ENCODE data around the gene CELF1. TPM values are rescaled to one million over a fixed set of nuclear protein-coding genes. Genes with fewer than 3 reads are reported as not detected.

CELF1 gene
- total and polyA plus RNA-seq, 2 of the 13 experiments (the other 11 are each of a cell fraction or from before 2014, with no cell fraction given), result 69.0 to 80.1 TPM

GRCh38 chr11:47552566-47553405 lies at the start of gene CELF1 (continued):
- TF ChIP-seq TBP (CRISPR knock-in tag; IDR thresholded peaks at IDR 0.05) (no peak), POLR2A (IDR thresholded peaks at IDR 0.05; ENCODE audit: insufficient read depth in 1 of 2, low read depth in 2 of 2, low read length in 2 of 2) (peak; percentile 42 to 82; a peak in 3 of 4 replicates), HHEX (CRISPR knock-in tag; IDR thresholded peaks at IDR 0.05) (no peak), TRIM22 (IDR thresholded peaks at IDR 0.05) (no peak), CHCHD3 (CRISPR knock-in tag; IDR thresholded peaks at IDR 0.05) (no peak), ISL2 (CRISPR knock-in tag; IDR thresholded peaks at IDR 0.05) (peak; percentile 23; the same call in 1 of the 2 replicates), RARA (CRISPR knock-in tag; IDR thresholded peaks at IDR 0.05) (peak; percentile 28; the same call in 1 of the 2 replicates), PITX1 (CRISPR knock-in tag; IDR thresholded peaks at IDR 0.05) (0 out of 2 replicates have a peak, but pooled peaks have one; percentile 18), MIER2 (CRISPR knock-in tag; IDR thresholded peaks at IDR 0.05) (0 out of 2 replicates have a peak, but pooled peaks have one; percentile 29), MED1 (CRISPR knock-in tag; IDR thresholded peaks at IDR 0.05) (peak; percentile 72), JUN (CRISPR knock-in tag; IDR thresholded peaks at IDR 0.05) (no peak), SAP130 (CRISPR knock-in tag; IDR thresholded peaks at IDR 0.05; ENCODE audit: low read depth) (peak; percentile 86), ZNF33A (CRISPR knock-in tag; IDR thresholded peaks at IDR 0.05; ENCODE audit: borderline replicate concordance) (no peak), SATB2 (CRISPR knock-in tag; IDR thresholded peaks at IDR 0.05) (no peak), KLF16 (CRISPR knock-in tag; IDR thresholded peaks at IDR 0.05) (peak in 1 of 2 experiments; percentile 56; a peak in 2 of 4 replicates), HMGA1 (CRISPR knock-in tag; conservative IDR thresholded peaks at IDR 0.05) (no peak), SP5 (CRISPR knock-in tag; IDR thresholded peaks at IDR 0.05; ENCODE audit: borderline replicate concordance, low read depth) (no peak), ZSCAN20 (CRISPR knock-in tag; IDR thresholded peaks at IDR 0.05; ENCODE audit: borderline replicate concordance) (peak; percentile 57; the same call in 1 of the 2 replicates), ZNF430 (CRISPR knock-in tag; IDR thresholded peaks at IDR 0.05) (peak; percentile 19; the same call in 1 of the 2 replicates), ZNF879 (CRISPR knock-in tag; IDR thresholded peaks at IDR 0.05) (no peak), ZNF251 (CRISPR knock-in tag; IDR thresholded peaks at IDR 0.05) (no peak), ZNF12 (CRISPR knock-in tag; IDR thresholded peaks at IDR 0.05) (no peak), MAFF (IDR thresholded peaks at IDR 0.05; ENCODE audit: low read depth, low read length) (no peak), YY1 (IDR thresholded peaks at IDR 0.05; ENCODE audit: insufficient read depth, insufficient replicate concordance, low read depth, low read length) (peak; percentile 98), MAF1 (CRISPR knock-in tag; IDR thresholded peaks at IDR 0.05; ENCODE audit: borderline replicate concordance) (peak; percentile 53; the same call in 1 of the 2 replicates), SNAI1 (CRISPR knock-in tag; IDR thresholded peaks at IDR 0.05; ENCODE audit: borderline replicate concordance) (peak; percentile 62; the same call in 1 of the 2 replicates), DRAP1 (CRISPR knock-in tag; IDR thresholded peaks at IDR 0.05) (peak; percentile 63; the same call in 1 of the 2 replicates), WIZ (CRISPR knock-in tag; IDR thresholded peaks at IDR 0.05) (0 out of 2 replicates have a peak, but pooled peaks have one; percentile 64), STAG1 (CRISPR knock-in tag; IDR thresholded peaks at IDR 0.05) (peak; percentile 49), HIVEP1 (CRISPR knock-in tag; IDR thresholded peaks at IDR 0.05) (peak; percentile 77), ZNF232 (CRISPR knock-in tag; IDR thresholded peaks at IDR 0.05; ENCODE audit: borderline replicate concordance) (no peak; the same call in 1 of the 2 replicates), ZNF776 (CRISPR knock-in tag; IDR thresholded peaks at IDR 0.05) (peak; percentile 91), ZBTB42 (CRISPR knock-in tag; IDR thresholded peaks at IDR 0.05) (peak; percentile 36; the same call in 1 of the 2 replicates)
